Sigmoid colon (tissue), 7 donors: ENCODE measurements around the gene CARMIL1. TPM values are rescaled to one million over a fixed set of nuclear protein-coding genes. Genes with fewer than 3 reads are reported as not detected.

ENCODE experiments used
- DNase-seq: peaks from one replicate; pipeline ENCODE4 v3.0.0-alpha.2; 2019
- H3K27ac ChIP-seq, 4 donors: fragments of 200-600 bp; sonication (generic); one replicate each; pipeline ENCODE4 v1.5.1; 2016 to 2019; ENCODE audit warnings: mild to moderate bottlenecking in 1 of 4
- H3K27me3 ChIP-seq, 3 donors: fragments of 200-600 bp; sonication (generic); one replicate each; pipeline ENCODE4 v1.5.1; 2019; ENCODE audit warnings: mild to moderate bottlenecking in 1 of 3
- H3K36me3 ChIP-seq, 4 donors: fragments of 200-600 bp; sonication (generic); one replicate each; pipeline ENCODE4 v1.5.1; 2016 to 2019
- H3K4me1 ChIP-seq, 4 donors: fragments of 200-600 bp; sonication (generic); one replicate each; pipeline ENCODE4 v1.5.1; 2017 to 2019
- H3K4me3 ChIP-seq, 4 donors: fragments of 200-600 bp; sonication (generic); one replicate each; pipeline ENCODE4 v1.5.1; 2017 to 2019; ENCODE audit warnings: mild to moderate bottlenecking in 2 of 4, moderate library complexity in 1 of 4
- H3K9me3 ChIP-seq, 4 donors: fragments of 200-600 bp in 3 of 4; sonication (generic) in 3 of 4; one replicate each; pipeline versions ENCODE4 v1.5.1 to v1.6.1; 2013 to 2019
- CTCF ChIP-seq, 4 experiments: fragments of 450-650 bp in 3 of 4; fragments of 200-600 bp in 1 of 4; IDR thresholded peaks; one replicate each; pipeline ENCODE4 v1.5.1; 2016 to 2019; ENCODE audit warnings: antibody characterized with exemption in 4 of 4, mild to moderate bottlenecking in 3 of 4, moderate library complexity in 2 of 4
- EP300 ChIP-seq, 4 donors: sonication (generic); formaldehyde crosslinking; IDR thresholded peaks; one replicate each; pipeline ENCODE4 v1.6.1; 2017; ENCODE audit warnings: antibody characterized with exemption in 4 of 4
- POLR2A ChIP-seq, 2 donors: fragments of 450-650 bp; IDR thresholded peaks; one replicate each; pipeline ENCODE4 v1.6.1; 2016; ENCODE audit warnings: antibody characterized with exemption in 2 of 2, mild to moderate bottlenecking in 2 of 2, moderate library complexity in 2 of 2
- POLR2AphosphoS5 ChIP-seq, 4 donors: sonication (generic); formaldehyde crosslinking; IDR thresholded peaks; one replicate each; pipeline ENCODE4 v1.6.1; 2017; ENCODE audit warnings: antibody characterized with exemption in 4 of 4
- WGBS, 2 donors: extraction: QIAGEN DNeasy Blood & Tissue Kit; methylation state at CpG; one replicate each; pipeline ENCODE4 v1.1.7; 2013; 5-methylcytosine and 5-hydroxymethylcytosine counted together
- intact Hi-C: fragments of 100-400 bp; cut with DNase I; formaldehyde crosslinking; loops from one replicate; pipeline ENCODE4 v1.15.1; 2023
- polyA plus RNA-seq, 3 donors: library from polyadenylated mRNA; stranded (reverse); fragments of 200-250 nt; gene quantifications; one replicate each; pipeline ENCODE4 v1.2.3, GENCODE V29; 2013
- total RNA-seq, 4 donors: library from RNA; depleted of rRNA; stranded (reverse); fragments of >200 nt; gene quantifications; one replicate each; pipeline ENCODE4 v1.1.0, GENCODE V29; 2016
- donor health status: healthy with polysubstance abuse.
- donor health status: Bipolar disorder and iron deficiency.
- donor health status: healthy.

The CARMIL1 gene
- total and polyA plus RNA-seq, 7 donors: 3.4 to 24.0 (median 8.2) TPM

- Histone ChIP-seq H3K27me3 (no peaks in the 10 kb centered on the region), H3K36me3 (no peaks in the 10 kb centered on the region), H3K4me3 (no peak overlapping the region), H3K4me1 (no peaks in the 10 kb centered on the region), H3K9me3 (no peaks in the 10 kb centered on the region), H3K27ac (no peak overlapping the region)
- 10 to 60% methylated on average over 6 of the region's 6 CpGs for WGBS, 2 donors
- TF ChIP-seq EP300 (IDR thresholded peaks at IDR 0.05) (no peak), CTCF (IDR thresholded peaks at IDR 0.05) (no peak), POLR2AphosphoS5 (IDR thresholded peaks at IDR 0.05) (no peak), POLR2A (IDR thresholded peaks at IDR 0.05) (no peak)
- DNase-seq: no peak
- intact Hi-C loops: no loop called here
Observed at GRCh38 chr6:25340431-25341202, 61.4 kb downstream of the CARMIL1 start.

DNA sequence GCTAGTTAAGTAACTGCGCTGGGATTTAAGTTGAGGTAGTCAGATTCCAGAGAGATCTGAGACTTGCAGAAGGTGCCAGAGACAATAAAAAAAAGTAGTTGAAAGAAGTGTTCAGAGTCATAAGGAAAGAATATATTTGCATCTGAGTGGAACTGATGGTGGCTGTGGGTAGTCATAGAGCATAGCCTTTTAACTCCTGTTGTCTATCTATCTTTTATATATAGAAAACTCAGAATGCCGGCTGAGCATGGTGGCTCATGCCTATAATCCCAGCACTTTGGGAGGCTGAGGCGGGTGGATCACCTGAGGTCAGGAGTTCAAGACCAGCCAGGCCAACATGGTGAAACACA is 62.0 kb downstream of the CARMIL1 start:
- no peaks in the 10 kb centered on the region for H3K4me1 ChIP-seq
- 20 to 70% methylated on average over 3 of the region's 3 CpGs for WGBS, 2 donors
- DNase-seq: no peak
- H3K27me3 ChIP-seq: no peaks in the 10 kb centered on the region
- no peaks in the 10 kb centered on the region for H3K9me3 ChIP-seq
- no peaks in the 10 kb centered on the region for H3K36me3 ChIP-seq
- intact Hi-C loops: no loop called here
- H3K4me3 ChIP-seq: no peak overlapping the region
- H3K27ac ChIP-seq: no peak overlapping the region
- no peak for TF ChIP-seq EP300 (IDR thresholded peaks at IDR 0.05)
- no peak for TF ChIP-seq POLR2A (IDR thresholded peaks at IDR 0.05)
- TF ChIP-seq CTCF (IDR thresholded peaks at IDR 0.05): no peak
- TF ChIP-seq POLR2AphosphoS5 (IDR thresholded peaks at IDR 0.05): no peak

DNA sequence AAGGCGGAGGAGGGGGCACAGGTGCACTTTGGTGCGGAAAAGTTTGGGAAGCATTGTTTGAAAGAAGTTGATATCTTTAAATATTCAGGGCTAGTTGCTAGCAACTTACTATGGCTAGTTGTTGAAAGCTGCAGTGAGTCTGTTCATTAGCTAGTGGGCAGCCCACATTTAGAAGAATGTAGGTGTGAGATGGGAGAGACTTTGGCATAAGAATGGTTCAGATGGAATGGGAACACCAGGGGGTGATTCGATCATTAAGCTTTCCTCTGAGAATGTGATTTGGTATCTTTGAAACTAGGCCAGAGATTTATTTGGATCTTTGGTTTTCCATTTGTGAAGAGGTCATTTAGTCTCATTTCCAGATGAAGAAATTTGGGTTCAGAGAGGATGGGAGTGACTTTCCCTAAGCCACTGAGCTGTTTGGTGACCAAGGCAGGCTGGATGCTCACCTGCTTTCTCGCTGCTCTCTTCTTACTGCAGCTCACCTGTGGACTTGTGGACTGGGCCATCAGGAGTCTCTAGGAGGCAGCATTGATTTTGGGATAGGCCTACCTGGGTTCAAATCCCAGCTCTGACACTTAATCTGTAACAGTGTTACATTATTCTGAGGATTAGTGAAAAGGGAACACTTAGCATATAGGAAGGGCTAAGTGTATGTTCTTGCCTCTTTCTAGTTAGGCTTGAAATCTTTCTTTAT is 62.9 kb downstream of the CARMIL1 start:
- DNase-seq: no peak
- intact Hi-C loops: no loop called here
- H3K9me3 ChIP-seq: no peaks in the 10 kb centered on the region
- no peaks in the 10 kb centered on the region for H3K36me3 ChIP-seq
- H3K27me3 ChIP-seq: no peaks in the 10 kb centered on the region
- no peak overlapping the region for H3K27ac ChIP-seq
- TF ChIP-seq EP300 (IDR thresholded peaks at IDR 0.05) (no peak), POLR2AphosphoS5 (IDR thresholded peaks at IDR 0.05) (no peak), CTCF (IDR thresholded peaks at IDR 0.05) (no peak), POLR2A (IDR thresholded peaks at IDR 0.05) (no peak)
- WGBS, 2 donors: 84 to 95% methylated on average over 4 of the region's 4 CpGs
- H3K4me1 ChIP-seq: no peaks in the 10 kb centered on the region
- H3K4me3 ChIP-seq: no peak overlapping the region

DNA sequence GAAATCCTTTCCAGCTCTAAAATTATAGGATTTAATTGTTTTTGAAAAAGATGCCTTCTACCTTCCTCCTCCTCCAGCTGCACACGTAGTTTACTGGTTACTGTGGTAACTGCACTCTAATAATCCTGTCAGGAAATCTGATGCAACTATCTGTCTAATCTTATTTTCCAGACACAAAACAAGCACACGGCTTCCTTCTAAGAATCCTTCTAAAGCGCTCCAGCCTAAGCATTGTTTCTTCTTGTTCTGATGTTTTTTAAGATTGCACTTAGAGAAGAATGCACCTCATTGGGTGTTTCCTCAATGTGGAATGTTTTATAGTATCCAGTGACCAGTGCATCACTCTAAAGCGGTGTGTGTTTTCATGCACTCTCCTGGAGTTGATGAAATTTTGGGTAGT is 63.6 kb downstream of the CARMIL1 start:
- Histone ChIP-seq H3K27ac (no peak overlapping the region), H3K27me3 (no peaks in the 10 kb centered on the region), H3K36me3 (no peaks in the 10 kb centered on the region), H3K9me3 (no peaks in the 10 kb centered on the region), H3K4me3 (no peak overlapping the region), H3K4me1 (no peaks in the 10 kb centered on the region)
- intact Hi-C loops: no loop called here
- WGBS, 2 donors: 46 to 78% methylated on average over 4 of the region's 4 CpGs
- TF ChIP-seq POLR2AphosphoS5 (IDR thresholded peaks at IDR 0.05) (peak in 1 of 4 donors; percentile 19), EP300 (IDR thresholded peaks at IDR 0.05) (no peak)
- DNase-seq: no peak

GRCh38 chr6:25343984-25344383 is 64.8 kb downstream of the CARMIL1 start:
- Histone ChIP-seq H3K4me1 (no peaks in the 10 kb centered on the region), H3K9me3 (no peaks in the 10 kb centered on the region), H3K4me3 (no peak overlapping the region), H3K27me3 (no peaks in the 10 kb centered on the region), H3K36me3 (no peaks in the 10 kb centered on the region), H3K27ac (no peak overlapping the region)
- WGBS, 2 donors: 89 to 91% methylated on average over 7 of the region's 7 CpGs
- intact Hi-C loops: no loop called here
- DNase-seq: no peak
- TF ChIP-seq POLR2AphosphoS5 (IDR thresholded peaks at IDR 0.05) (no peak), EP300 (IDR thresholded peaks at IDR 0.05) (no peak), POLR2A (IDR thresholded peaks at IDR 0.05) (no peak), CTCF (IDR thresholded peaks at IDR 0.05) (no peak)
